ENCODE data around the gene PCSK2. TPM values are rescaled to one million over a fixed set of nuclear protein-coding genes. Genes with fewer than 3 reads are reported as not detected.

The PCSK2 gene
- total RNA-seq, 6 experiments from 2014 or later: not detected

GRCh38 chr20:17503301-17504065 lies 276.6 kb downstream of the PCSK2 start:
- no peak for DNase-seq
- Mint-ChIP-seq H3K4me1 (ENCODE audit: low read depth) (peaks cover 33% of the 10 kb centered on the region), H3K36me3 (ENCODE audit: low read depth) (no peaks in the 10 kb centered on the region), H3K9me3 (no peaks in the 10 kb centered on the region), H3K27ac (no peak overlapping the region), H3K27me3 (ENCODE audit: insufficient read depth) (peaks cover 4% of the 10 kb centered on the region; the same call in 1 of the 2 replicates), H3K4me3 (no peak overlapping the region)
- TF ChIP-seq CTCF (IDR thresholded peaks at IDR 0.05): no peak

- DNase-seq: no peak
- H3K36me3 Mint-ChIP-seq (ENCODE audit: low read depth): no peaks in the 10 kb centered on the region
- H3K4me3 Mint-ChIP-seq: peak overlapping the region; percentile 93
- peaks cover 25% of the 10 kb centered on the region for H3K4me1 Mint-ChIP-seq (ENCODE audit: low read depth)
- H3K9me3 Mint-ChIP-seq: no peaks in the 10 kb centered on the region
- peaks cover 4% of the 10 kb centered on the region; the same call in 1 of the 2 replicates for H3K27me3 Mint-ChIP-seq (ENCODE audit: insufficient read depth)
- TF ChIP-seq CTCF (IDR thresholded peaks at IDR 0.05): no peak
- H3K27ac Mint-ChIP-seq: no peak overlapping the region
Observed at GRCh38 chr20:17504066-17504897, 277.4 kb downstream of the PCSK2 start.

DNA sequence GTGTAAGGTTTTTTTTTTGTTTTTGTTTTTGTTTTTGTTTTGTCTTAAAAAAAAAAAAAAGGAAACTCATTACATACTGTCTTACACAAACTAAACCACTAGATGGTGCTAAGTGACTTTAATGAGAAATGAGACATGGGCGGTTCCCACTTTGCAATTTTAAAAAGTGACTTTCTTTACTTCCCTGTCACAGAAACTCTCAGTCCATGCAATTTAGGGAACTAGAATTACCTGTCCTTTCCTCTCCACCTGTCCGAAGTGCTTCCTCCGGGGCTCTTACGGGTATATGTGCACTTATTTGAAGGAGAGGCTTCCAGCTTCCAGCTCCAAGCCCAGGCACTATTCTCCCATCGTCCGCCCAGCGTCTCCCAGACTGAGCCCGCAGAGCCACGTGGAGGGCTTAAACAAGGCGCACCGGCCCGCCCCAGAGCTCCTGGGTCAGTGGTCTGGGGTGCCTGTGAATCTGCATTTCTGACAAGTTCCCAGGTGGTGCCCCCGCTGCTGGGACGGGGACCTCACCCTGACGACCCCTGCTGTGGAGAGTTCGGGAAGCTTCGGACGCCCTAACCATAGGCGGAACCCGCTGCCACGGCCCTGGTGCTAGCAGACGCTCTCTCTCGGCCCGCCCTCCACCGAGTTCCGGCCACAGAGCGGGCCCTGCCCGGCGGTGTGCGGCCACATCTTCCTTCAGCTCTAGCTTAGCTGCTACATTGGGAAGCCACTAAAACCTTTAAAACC lies 278.2 kb downstream of the PCSK2 start:
- H3K27ac Mint-ChIP-seq: peak overlapping the region; percentile 60
- peak; percentile 43 for DNase-seq
- peaks cover 4% of the 10 kb centered on the region; the same call in 1 of the 2 replicates for H3K27me3 Mint-ChIP-seq (ENCODE audit: insufficient read depth)
- H3K9me3 Mint-ChIP-seq: no peaks in the 10 kb centered on the region
- peak; percentile 90 for TF ChIP-seq CTCF (IDR thresholded peaks at IDR 0.05)
- H3K36me3 Mint-ChIP-seq (ENCODE audit: low read depth): no peaks in the 10 kb centered on the region
- peaks cover 24% of the 10 kb centered on the region for H3K4me1 Mint-ChIP-seq (ENCODE audit: low read depth)
- H3K4me3 Mint-ChIP-seq: peak overlapping the region; percentile 93

GRCh38 chr20:17505636-17506517 lies 279.0 kb downstream of the PCSK2 start:
- Mint-ChIP-seq H3K36me3 (ENCODE audit: low read depth) (no peaks in the 10 kb centered on the region), H3K27ac (peak overlapping the region; percentile 60), H3K4me1 (ENCODE audit: low read depth) (peaks cover 24% of the 10 kb centered on the region), H3K27me3 (ENCODE audit: insufficient read depth) (peaks cover 4% of the 10 kb centered on the region; the same call in 1 of the 2 replicates), H3K9me3 (no peaks in the 10 kb centered on the region), H3K4me3 (peak overlapping the region; percentile 93)
- no peak for TF ChIP-seq CTCF (IDR thresholded peaks at IDR 0.05)
- DNase-seq: peak; percentile 33

All from HFFc6 (cell line).